NCI-H187 (cell line): ENCODE results near the gene WDR46.

Experiments used
- DNase-seq, 2 experiments: peaks; one replicate each; lab custom pipeline; 2025; lab: John Stamatoyannopoulos, UW

The WDR46 gene

DNA sequence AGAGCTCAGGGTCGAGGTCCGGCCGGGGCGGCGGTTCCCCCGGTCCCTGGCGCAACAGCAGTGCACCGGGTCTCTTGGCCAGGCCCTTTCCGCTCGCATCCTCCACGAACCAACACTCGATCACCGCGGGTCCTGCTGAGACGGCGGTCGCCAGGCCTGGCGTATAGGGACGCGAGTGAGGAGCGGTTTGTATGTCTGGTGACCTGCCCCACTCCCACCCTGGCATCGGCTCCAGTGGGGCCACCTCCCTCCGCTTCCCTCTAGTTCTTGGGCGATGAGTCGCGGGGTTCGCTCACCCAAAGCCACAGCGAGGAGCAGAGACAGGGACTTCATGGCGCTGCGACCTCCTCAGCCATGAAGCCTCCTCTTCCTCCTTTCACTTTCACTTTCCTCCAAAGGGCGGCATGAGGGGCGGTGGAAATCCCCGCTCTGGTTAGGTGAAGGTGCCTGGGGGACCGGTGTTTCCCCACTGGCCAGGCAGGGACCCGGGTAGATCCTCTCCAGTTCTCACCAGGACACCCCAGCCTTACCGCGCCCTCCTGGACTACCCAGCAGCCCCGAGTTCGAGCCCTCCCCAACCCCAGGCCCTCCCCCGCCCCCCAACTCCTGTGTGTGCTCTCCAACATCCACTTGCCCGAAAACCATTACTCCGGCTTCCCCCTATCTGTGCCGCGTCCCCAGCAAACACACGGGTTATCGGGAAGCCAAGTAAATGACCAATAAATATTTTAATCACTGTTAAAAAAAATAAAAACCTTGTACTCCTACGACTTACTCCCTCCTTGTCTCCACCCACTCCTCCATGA, 24.9 kb upstream of the WDR46 start, which contains the start of gene TAPBP:
TSS of gene TAPBP (minus strand) at position 370 of the 806 bp plus-strand sequence. CDS start at position 333, 37 bp downstream.
- peak in 1 of 2 experiments; percentile 16 for DNase-seq

DNA sequence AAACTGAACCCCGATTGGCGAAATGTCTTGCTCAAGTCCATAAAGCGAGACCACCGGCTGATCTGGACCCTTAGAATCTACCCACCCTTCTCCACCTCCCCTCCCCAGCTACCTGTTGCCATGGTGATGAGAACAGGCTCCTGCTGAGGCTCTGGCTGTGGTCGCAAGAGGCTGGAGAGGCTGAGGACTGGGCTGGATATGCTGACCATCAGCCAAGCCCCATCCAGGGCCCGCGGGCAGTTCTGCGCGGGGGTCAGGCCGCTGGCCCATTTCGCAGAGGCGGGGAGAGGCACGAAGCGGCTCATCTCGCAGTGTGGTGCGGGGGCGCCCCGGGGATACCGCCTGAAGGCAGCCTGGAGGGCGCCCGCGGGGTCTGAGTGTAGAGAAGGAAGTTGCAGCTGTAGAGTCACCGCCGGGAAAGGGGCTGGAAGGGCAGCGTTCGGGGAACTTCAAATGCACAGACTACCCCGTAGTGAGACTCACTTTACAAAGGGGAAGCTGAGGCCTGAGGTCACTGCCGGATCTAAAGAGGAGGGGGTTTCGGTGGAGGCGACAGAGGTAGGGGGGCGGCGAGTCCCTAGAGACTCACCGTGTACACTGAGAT, 24.2 kb upstream of the WDR46 start:
- no peak for DNase-seq

DNA sequence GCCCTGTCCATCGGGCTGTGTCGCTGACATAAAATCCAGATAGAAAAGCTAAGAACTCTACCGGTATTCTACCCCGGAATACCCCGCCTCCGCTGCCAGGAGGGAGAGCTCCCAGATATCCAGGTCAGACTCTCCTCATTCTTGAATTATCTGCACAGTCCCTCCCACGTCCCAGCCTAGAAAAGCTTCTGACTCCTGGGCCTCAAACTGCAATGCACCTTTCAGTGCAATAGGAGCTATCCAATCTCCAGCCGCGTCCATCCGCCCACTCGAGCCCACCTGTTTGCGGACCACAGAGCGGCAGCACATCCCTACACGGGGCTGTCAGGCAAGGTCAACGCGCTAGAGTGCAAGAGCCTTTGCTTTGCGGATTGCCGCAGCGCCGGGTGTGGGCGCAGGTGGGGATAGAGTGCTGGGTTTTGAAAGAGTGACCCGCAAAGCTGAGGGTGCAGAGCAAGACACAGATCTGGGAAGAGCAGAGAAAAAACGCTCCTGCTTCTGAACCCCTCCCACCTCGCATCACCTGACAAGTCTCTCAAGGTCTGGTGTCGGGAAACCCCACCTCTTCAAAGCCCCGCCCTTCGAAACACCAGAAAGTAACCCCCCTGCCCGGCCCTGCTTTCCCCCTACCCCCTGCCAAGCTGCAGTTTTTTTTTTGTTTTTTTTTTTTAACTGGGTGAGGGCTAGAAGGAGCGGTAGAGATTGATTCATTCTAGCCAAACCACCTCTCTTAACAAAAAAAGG, 23.5 kb upstream of the WDR46 start:
- DNase-seq, result peak; percentile 61 to 74

DNA sequence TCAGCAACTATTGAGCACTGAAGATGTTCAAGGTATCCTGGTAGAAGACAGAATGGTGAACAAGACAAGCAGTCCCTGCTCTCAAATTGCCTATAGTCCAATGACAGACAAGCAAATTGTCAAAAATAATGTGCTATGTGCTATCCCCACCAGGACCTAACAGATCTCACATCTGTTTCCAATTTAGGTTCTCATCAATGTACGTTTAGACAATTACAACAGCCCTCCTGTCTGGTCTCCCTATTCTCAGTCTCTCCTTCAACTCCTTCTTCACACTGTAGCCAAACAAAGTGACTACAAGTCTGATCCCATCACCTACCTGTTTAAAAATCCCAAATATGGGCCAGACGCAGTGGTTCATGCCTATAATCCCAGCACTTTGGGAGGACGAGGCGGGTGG, 17.3 kb upstream of the WDR46 start:
- DNase-seq, result no peak

DNA sequence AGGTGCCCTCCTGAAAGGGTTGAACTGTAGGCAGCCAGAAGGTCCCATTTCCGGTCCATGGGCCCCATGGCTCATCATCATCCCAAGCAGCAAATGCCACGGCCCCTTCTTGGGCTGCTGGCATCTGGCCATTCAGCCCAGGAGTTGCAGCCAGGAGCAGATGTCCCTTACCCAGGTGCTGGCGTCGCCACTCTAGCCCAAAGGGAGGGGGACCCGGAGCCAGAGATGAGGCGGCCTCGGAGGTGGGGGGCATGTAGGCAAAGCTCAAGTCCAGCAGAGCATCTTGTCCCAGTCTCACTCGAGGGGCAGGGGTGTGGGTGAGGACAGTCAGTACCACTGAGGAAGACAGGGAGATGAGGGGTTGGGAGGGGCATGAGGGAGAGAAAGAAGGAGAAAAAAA, 16.0 kb upstream of the WDR46 start:
- no peak for DNase-seq

DNA sequence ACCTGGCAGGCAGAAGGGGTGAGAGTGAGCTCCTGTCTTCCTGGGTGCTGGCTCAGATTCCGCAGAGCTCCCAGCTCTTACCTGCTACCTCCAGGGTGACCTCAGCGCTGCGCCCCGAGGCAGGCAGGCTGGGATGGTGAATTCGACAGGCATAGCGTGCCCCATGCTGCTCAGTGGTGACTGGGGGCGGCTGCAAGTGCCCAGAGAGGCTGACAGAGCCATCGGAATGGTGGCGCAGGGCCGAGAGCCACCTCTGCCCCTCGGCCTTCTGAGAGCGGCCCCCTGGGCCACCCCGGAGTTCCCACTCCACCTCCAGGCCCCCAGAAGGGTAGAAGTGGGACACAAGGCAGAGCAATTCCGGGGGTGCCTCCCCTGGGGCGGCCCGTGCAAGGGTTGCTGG, 15.2 kb upstream of the WDR46 start:
- DNase-seq, result no peak

DNA sequence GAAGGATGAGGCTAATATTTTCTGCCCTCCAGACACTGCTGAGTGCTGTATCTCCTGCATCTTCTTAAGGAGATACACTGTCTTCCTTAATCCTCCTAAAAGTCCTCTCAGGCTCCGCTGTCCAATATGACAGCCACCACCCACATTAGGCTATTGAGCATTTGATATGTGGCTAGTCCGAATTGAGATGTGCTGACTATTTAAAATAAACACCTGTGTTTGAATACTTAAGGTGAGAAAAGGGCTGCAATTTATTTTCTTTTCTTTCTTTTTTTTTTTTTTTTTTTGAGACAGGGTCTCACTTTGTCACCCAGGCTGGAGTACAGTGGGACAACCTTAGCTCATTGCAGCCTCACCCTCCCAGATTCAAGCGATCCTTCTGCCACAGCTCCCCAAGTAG, 12.8 kb upstream of the WDR46 start:
- DNase-seq, result no peak

DNA sequence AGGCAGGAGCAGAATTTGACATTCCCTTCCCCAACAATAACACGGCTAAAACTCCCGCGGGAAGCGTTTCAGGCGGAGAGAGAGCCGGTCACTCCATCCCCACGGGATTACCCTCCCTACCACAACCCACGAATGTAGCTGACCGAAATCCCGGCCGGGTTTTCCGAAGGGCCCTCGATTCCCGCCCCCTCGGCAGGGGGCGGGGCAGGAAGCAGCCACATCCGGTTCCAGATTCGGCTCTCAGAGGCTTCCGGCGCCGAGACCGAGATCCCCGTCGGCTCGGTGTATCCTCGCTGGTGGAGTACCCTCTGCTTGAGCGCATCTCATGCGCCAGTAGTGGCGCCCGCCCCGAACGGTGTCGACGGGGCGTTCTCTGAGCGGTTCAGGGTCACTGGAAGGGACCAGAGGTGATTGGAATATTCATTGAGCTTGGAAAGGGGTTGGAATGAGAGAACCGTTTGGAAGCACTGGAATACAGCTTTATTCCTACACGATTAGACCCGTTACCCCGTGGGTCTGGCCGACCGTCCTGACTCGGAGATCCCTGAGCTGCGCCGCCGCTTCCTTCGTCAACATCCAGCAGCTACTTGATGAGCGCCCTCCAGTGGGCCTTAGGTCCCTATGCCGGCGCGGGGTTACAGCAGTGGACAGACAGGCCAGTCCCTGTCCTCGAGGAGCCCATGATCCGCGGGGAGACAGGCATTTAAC, 10.4 kb upstream of the WDR46 start:
- DNase-seq, result peak; percentile 81 to 86

DNA sequence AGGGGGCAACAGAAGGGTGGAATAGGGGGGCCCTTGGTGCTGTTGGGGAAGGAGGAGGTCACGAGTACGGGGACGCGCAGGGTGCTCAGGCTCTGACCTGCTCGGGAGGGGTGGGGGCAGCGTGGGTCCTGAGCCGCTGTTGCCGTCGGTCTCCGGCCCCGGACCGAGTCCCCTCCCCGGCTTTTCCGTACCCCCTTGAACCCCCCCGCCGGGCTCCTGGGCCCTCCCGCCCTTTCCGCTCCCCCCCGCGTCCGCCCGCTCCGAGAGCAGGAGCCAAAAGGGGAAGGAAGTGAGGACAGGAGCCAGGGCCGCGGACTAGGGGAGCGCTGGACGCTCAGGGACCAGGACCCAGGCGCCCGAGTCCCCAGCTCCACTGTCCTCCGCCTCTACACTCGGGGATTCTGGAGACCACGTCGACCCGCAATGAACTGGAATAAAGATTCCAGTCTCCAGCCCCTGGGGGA, 9.8 kb upstream of the WDR46 start, which contains the start of gene RGL2:
TSS of gene RGL2 (minus strand) at position 170 of the 464 bp plus-strand sequence. CDS start 332 bp downstream, outside the sequence.
- no peak for DNase-seq

DNA sequence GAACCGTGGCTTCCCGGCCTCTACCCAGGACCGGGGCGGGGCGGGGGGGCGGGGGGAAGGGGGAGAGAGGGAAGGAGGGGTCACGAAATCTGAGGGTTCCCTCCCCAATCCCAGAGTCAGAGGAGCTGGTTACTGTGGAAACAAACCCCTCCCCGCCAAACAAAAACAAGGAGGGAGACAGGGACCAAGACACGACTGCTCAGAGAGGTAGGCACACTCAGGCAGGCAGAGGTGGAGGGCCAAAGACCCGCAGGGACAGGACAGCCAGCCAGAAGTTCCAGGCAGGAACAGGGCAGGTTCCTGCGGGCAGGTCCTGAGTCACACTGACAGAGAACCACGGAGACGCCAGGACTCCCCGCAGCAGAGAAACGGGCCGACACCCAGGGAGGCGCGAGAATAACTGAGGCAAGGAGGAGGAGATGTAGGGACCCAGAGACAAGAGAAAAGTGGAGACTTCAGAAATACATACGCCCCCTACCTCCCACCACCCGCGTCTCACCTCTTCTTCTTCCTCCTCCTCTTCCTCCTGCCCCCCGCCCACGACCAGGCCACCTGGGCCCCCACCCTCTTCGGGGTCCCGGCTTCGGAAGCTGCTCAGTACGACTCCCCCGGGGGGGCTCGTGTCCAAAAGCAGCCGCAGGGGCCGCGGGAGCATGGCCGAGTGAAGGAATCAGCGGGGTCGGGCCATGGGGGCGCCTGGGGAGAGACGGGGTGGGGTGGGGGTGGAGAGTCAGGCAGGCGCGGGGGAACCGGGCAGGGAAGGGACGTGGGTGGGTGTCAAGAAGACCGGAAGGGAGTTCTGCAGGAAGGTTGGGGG, 9.1 kb upstream of the WDR46 start:
- DNase-seq, result no peak

DNA sequence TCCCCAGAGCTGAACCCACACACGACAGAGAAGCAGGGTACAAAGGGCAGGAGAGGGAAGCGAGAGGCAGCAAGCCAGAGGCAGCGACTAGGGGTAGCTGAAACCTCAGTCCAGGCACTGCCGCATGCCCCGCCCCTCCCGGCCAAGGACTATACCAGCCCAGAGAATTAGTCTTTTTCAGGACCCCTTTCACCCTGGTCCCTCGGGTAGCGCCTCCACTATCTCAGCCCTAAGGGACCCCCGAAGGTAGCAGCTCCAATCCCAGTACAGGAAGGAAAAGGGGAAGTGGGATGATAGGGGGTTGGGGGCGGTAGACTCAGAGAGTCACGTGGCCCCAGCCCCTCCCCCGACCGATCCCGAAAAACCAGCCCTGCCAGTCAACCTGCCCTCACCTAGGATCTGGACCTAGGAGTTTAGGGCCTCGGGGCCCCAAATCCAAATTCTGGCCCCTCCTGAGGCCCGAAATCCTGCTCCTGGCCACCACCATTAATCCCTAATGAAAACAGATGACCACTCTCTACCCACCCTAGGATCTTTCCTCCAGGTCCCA, 8.4 kb upstream of the WDR46 start:
- DNase-seq, result no peak

DNA sequence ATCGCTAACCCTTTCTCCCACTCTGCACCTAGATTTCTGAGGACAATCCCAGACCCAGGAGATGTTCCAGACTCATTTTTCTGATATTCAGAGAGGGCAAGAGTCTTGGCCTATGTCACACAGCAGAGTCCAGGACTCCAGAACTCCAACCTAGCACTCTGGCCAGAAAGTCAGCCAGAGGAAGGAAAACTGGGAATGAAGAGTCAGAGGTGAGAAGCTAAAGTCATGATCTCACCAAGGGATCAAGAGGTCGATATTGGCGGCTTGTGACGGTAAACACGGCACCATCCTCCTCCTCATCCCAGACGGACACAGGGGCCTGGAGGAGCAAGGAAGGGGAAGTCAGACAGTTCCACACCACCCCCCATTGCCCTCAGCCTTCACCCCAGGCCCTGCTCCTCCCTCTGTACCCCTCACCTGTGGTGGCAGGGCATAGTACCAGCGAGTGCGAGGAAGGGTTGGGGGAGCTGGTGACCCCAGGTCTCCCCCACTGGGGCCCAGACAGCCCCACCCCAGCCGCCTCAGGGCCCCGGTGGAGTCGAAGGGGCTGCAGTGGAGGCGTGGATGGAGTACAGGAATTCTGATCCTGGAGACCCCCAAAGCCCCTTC, 7.9 kb upstream of the WDR46 start:
- no peak for DNase-seq

DNA sequence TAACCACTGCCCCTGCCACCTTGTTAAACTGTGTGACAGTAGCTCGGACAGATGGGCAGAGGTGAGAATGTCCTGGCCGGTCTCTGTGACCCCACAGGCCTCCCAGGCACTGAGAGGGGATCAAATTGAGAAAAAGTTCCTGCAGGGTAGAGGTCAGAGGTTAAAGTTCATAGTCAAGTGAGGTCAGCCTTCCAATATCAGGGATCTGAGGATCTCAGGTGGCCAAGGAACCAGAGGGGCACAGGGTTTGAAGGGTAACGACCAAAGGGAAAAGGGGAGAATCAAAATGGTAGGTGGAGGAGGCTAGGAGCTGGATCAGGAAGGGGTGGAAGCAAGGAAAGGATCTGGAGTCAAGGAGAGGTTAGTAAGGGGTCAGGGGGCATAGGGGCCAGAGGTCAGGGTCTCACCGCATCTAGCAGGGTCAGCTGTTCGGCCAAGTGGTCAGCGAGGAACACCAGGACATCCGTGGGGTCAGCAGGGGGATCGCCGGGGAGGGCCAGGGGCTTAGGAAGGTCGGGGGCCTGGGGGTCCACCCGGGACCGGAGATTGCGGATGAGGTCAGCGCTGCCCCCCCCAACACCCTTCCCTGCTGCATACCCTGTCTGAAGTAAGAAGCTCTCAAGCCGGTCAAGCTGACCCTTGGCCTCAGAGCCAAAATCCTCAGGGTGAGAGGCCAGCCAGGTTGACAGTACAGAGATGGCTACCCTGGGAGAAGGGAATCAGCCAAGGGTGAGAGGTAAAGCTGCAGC, 6.8 kb upstream of the WDR46 start:
- DNase-seq, result no peak

DNA sequence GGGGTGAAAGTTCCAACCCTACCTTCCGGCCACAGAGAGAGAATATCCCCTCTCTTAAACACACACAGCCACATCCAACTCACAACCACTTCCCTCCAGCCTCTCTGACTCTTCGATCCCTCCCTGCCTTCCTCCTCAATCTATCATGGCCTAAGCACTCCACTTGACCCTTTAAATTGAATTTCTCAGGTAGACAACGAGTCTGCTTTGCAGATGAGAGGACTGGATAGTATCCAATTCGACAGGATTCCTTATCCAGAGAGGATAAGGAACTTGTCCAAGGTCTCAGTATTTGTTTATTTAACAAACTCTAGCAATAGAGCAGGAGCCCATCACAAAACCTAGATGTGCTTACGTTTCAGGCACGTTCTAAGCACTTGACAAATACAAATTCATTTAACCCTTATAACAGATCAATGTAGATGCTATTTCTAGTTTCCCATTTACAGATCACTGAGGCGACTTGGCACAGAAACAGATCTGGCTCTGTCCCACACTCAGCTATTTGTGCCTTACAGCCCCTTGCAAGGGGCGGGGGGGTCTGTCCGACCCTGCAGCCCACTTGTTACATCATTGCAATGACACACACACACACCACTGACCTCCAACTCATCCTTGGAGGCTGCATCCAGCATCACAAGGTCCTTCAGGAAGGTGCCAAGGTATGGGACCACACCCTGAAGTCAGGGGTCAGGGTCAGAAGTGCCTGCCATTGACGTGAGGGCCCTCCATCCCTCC, 5.2 kb upstream of the WDR46 start:
- no peak for DNase-seq

DNA sequence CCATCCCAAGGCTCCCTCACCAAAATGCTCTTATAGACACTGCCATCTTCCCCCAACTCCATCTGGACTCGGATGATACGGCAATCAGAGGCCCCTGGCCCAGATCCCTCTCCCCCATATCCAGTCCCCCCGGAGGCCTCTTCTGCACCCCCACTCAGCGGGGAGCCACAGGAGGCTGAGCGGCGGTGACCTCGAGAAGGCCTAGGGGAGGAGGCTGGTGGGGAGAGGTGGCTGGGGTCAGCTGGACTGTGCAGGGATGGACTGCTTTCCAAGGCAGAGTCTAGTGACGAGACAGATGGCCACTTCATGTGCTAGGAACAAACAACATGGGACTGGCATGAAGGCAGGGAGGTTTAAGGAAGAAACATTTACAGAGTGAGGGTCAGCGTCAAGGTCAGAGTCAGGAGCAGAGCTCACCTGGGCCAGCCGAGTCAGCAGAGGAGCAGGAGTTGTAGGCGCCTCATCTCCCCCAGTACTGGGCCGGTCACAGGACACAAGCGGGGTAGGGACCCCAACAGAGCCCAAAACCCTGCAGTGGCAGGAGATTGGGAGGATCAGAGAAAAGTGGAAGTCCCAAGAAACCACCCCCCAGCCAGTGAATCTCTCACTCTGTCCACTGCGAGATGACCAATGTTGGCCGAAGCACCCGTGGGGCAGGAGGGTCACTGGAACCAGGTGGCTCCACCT, 4.1 kb upstream of the WDR46 start:
- no peak for DNase-seq

DNA sequence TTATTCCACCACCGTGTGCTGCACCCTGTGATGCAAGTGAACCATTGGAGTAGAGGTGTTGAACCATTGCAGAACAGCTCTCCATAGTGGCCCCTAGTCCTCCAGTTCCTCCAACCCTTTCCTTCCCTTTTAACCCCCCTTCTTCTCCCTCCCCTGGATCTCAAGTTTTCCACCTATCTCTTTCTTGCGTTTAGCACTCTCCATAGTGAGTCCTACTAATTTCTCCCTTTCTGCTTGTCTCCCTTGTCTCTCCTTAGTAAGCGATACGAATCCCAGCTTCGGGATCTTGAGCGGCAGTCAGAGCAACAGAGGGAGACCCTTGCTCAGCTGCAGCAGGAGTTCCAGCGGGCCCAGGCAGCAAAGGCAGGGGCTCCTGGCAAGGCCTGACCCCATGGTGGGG, 1.4 kb upstream of the WDR46 start:
- no peak for DNase-seq

DNA sequence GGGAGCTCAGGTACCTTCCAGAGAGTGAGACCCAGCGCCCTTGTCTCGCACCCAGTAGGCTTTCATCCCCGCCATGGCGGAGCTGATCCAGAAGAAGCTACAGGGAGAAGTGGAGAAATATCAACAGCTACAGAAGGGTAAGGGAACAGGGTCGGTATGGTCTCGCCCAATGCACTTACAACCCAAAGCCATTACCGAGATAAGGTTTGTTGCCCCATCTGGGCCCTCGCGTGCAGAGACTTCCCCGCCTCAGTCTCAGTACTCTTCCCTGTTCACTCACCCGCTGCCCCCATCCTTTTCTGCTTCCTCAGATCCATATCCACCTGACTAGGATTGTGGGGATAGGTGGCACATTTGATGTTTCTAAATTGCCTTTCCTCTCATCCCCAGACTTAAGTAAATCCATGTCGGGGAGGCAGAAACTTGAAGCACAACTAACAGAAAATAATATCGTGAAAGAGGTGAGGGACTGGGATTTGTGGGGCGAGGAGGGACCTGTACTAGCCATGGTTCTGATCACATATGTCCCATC, 811 bp upstream of the WDR46 start:
- no peak for DNase-seq
